SK-N-SH (cell line): ENCODE measurements around the gene EML2. TPM values are rescaled to one million over a fixed set of nuclear protein-coding genes. Genes with fewer than 3 reads are reported as not detected.

Experiments used
- CTCF ChIA-PET: fragments of 300-600, 350-600 bp; formaldehyde crosslinking; extraction: SDS; loops from one replicate; lab custom pipeline; 2021; lab: Yijun Ruan, JAX
- POLR2A ChIA-PET: fragments of 350-600 bp; sonication (Branson Sonifier 250); formaldehyde crosslinking; extraction: SDS; loops from one replicate; lab custom pipeline; 2020; ENCODE audit warnings: antibody characterized with exemption, inconsistent platforms; lab: Yijun Ruan, JAX
- DNase-seq: peaks from one replicate; pipeline ENCODE4 v3.0.0; 2012
- H2AFZ ChIP-seq: fragments of 200-600 bp; sonication (generic); 2 replicates; pipeline ENCODE4 v1.8.1; 2016; ENCODE audit warnings: antibody characterized with exemption, mild to moderate bottlenecking, low read depth
- H3F3A ChIP-seq: fragments of 200-600 bp; sonication (generic); replicated peaks from 2 replicates; pipeline ENCODE3; 2016; ENCODE audit warnings: antibody characterized with exemption, mild to moderate bottlenecking; ENCODE audit not compliant: insufficient read depth
- H3K27ac ChIP-seq, 2 experiments: fragments of 200-500 bp in 1 of 2; fragments of 200-600 bp in 1 of 2; sonication (Bioruptor generic) in 1 of 2; sonication (generic), shearing (Covaris generic) in 1 of 2; 2 replicates each; pipeline versions ENCODE4 v1.5.1 to v1.6.1; 2014 to 2016; ENCODE audit warnings: low read depth in 2 of 2, inconsistent platforms in 1 of 2, low read length in 1 of 2, mild to moderate bottlenecking in 1 of 2, mixed read lengths in 1 of 2
- H3K27me3 ChIP-seq: fragments of 200-600 bp; sonication (generic), shearing (Covaris generic); 2 replicates; pipeline ENCODE4 v1.6.1; 2016; ENCODE audit warnings: mixed run types; ENCODE audit not compliant: insufficient read depth
- H3K36me3 ChIP-seq, 2 experiments: fragments of 200-500 bp in 1 of 2; fragments of 200-600 bp in 1 of 2; sonication (Bioruptor generic) in 1 of 2; sonication (generic) in 1 of 2; replicated peaks in 1 of 2; 2 replicates each; pipeline versions ENCODE3 to v1.5.1; 2014 to 2016; ENCODE audit warnings: low read length in 1 of 2, mild to moderate bottlenecking in 1 of 2; ENCODE audit not compliant: insufficient read depth in 2 of 2, control insufficient read depth in 1 of 2
- H3K4me1 ChIP-seq, 2 experiments: fragments of 200-500 bp in 1 of 2; fragments of 200-600 bp in 1 of 2; sonication (Bioruptor generic) in 1 of 2; sonication (generic), shearing (Covaris generic) in 1 of 2; 2 replicates each; pipeline versions ENCODE4 v1.5.1 to v1.6.1; 2014 to 2016; ENCODE audit warnings: low read depth in 1 of 2, low read length in 1 of 2, mixed run types in 1 of 2; ENCODE audit not compliant: insufficient read depth in 2 of 2, control insufficient read depth in 1 of 2
- H3K4me2 ChIP-seq: fragments of 200-600 bp; sonication (generic), shearing (Covaris generic); 2 replicates; pipeline ENCODE4 v1.6.1; 2017; ENCODE audit warnings: mixed run types
- H3K4me3 ChIP-seq, 2 experiments: fragments of 200-500 bp in 1 of 2; fragments of 200-600 bp in 1 of 2; sonication (Bioruptor generic) in 1 of 2; sonication (generic), shearing (Covaris generic) in 1 of 2; 2 replicates each; pipeline versions ENCODE4 v1.5.1 to v1.8.1; 2014 to 2016; ENCODE audit warnings: low read depth in 2 of 2, inconsistent platforms in 1 of 2, low read length in 1 of 2, mild to moderate bottlenecking in 1 of 2, mixed read lengths in 1 of 2, moderate library complexity in 1 of 2
- H3K79me2 ChIP-seq: fragments of 200-600 bp; sonication (generic); 2 replicates; pipeline ENCODE4 v1.8.1; 2017; ENCODE audit warnings: mild to moderate bottlenecking; ENCODE audit not compliant: insufficient read depth
- H3K9ac ChIP-seq: fragments of 200-600 bp; sonication (generic); 2 replicates; pipeline ENCODE4 v1.6.1; 2017; ENCODE audit warnings: mixed run types
- H3K9me2 ChIP-seq: fragments of 200-600 bp; sonication (generic); 2 replicates; pipeline ENCODE4 v1.6.1; 2017; ENCODE audit warnings: mixed run types
- H3K9me3 ChIP-seq: fragments of 200-600 bp; sonication (generic); 2 replicates; pipeline ENCODE4 v1.6.1; 2017; ENCODE audit warnings: mixed run types, mild to moderate bottlenecking, moderate library complexity
- H4K20me1 ChIP-seq: fragments of 200-600 bp; sonication (generic); 2 replicates; pipeline ENCODE4 v1.6.1; 2017; ENCODE audit warnings: mild to moderate bottlenecking, mixed run types; ENCODE audit not compliant: insufficient read depth
- IRF3 ChIP-seq: fragments of 150-350 bp; IDR thresholded peaks from 2 replicates; pipeline ENCODE4 v1.6.1; 2016; ENCODE audit warnings: mild to moderate bottlenecking, low read depth, low read length
- JUND ChIP-seq: IDR thresholded peaks from 2 replicates; pipeline ENCODE4 v1.4.0; 2012
- NFIC ChIP-seq: IDR thresholded peaks from 2 replicates; pipeline ENCODE4 v1.4.0; 2012; ENCODE audit warnings: borderline replicate concordance
- NRF1 ChIP-seq: IDR thresholded peaks from 2 replicates; pipeline ENCODE4 v1.6.1; 2012; ENCODE audit warnings: low read depth, mild to moderate bottlenecking, low read length
- POLR2AphosphoS5 ChIP-seq: IDR thresholded peaks from 2 replicates; pipeline ENCODE4 v1.6.1; 2012; ENCODE audit warnings: low read depth, low read length
- RCOR1 ChIP-seq: fragments of 150-350 bp; IDR thresholded peaks from 2 replicates; pipeline ENCODE4 v1.6.1; 2017; ENCODE audit warnings: antibody characterized with exemption, low read length
- RXRA ChIP-seq: IDR thresholded peaks from 2 replicates; pipeline ENCODE4 v1.4.0; 2012; ENCODE audit warnings: low read depth, mild to moderate bottlenecking, borderline replicate concordance
- TAF1 ChIP-seq: IDR thresholded peaks from 2 replicates; pipeline ENCODE4 v1.6.1; 2012; ENCODE audit warnings: low read depth, mild to moderate bottlenecking, low read length, moderate library complexity, borderline replicate concordance
- TEAD4 ChIP-seq: IDR thresholded peaks from 2 replicates; pipeline ENCODE4 v1.4.0; 2012; ENCODE audit warnings: mild to moderate bottlenecking, borderline replicate concordance; ENCODE audit not compliant: insufficient read depth
- YY1 ChIP-seq: IDR thresholded peaks from 2 replicates; pipeline ENCODE4 v1.4.0; 2012; ENCODE audit warnings: low read depth, mild to moderate bottlenecking
- WGBS: methylation state at CpG from one replicate; pipeline ENCODE4 v1.1.6; 2017; ENCODE audit warnings: low lambda C conversion rate; 5-methylcytosine and 5-hydroxymethylcytosine counted together
- polyA plus RNA-seq, 3 experiments: library from polyadenylated mRNA; depleted of rRNA; stranded (reverse); fragments of >200 nt; gene quantifications; 2 replicates each; pipeline ENCODE4 v1.2.3, GENCODE V29; 2012

Gene EML2
- polyA plus RNA-seq, 1 of the 3 experiments (the other 2 are of a cell fraction), result 12.4 TPM

DNA sequence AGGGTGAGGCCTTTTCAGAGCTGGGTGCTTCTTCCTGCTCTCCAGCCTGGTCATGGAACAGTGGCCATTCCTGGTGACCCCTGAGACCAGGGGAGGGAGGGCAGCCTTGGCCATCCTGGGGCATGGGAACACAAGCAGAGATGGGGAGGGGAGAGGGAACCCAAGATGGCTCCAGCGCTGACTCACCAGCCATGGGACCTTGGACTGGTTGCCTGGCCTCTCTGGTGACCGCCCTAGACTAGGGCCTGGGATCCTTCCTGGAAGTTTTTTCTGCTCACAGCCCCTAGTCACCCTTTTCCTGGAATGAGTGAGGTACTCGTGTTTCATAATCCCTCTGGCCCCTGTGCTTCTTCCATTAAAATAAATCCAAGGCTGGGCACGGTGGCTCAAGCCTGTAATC is 51.3 kb downstream of the EML2 start:
- TF ChIP-seq IRF3, result no peak
- TF ChIP-seq POLR2AphosphoS5, result no peak
- TF ChIP-seq RXRA, result no peak
- TF ChIP-seq JUND, result no peak
- TF ChIP-seq TAF1, result no peak
- no peak for TF ChIP-seq TEAD4
- no peak for TF ChIP-seq NRF1
- TF ChIP-seq, all 33 proteins: peak for 0
- whole genome bisulfite sequencing, result 58% methylated on average over 2 of the region's 4 CpGs
- CTCF ChIA-PET, result interaction anchor here (2.1 kb wide), 1 partner anchor 19 kb away, joined by 4 read pairs; no protein-coding TSS in a partner anchor
- Histone ChIP-seq H2AFZ (no peak overlapping the region), H4K20me1 (no peaks in the 10 kb centered on the region), H3K4me1 (peaks cover 0 to 5% of the 10 kb centered on the region in 2 experiments; a peak in 1 of 4 replicates), H3K9me2 (no peaks in the 10 kb centered on the region), H3K4me2 (no peak overlapping the region), H3F3A (peaks cover 6% of the 10 kb centered on the region), H3K27ac (no peak overlapping the region), H3K36me3 (no peaks in the 10 kb centered on the region), H3K9ac (no peak overlapping the region), H3K4me3 (no peak overlapping the region), H3K79me2 (peaks cover 10% of the 10 kb centered on the region; the same call in 1 of the 2 replicates), H3K27me3 (no peaks in the 10 kb centered on the region), H3K9me3 (no peaks in the 10 kb centered on the region)
- POLR2A ChIA-PET, result no interaction called here
- no peak for DNase-seq

DNA sequence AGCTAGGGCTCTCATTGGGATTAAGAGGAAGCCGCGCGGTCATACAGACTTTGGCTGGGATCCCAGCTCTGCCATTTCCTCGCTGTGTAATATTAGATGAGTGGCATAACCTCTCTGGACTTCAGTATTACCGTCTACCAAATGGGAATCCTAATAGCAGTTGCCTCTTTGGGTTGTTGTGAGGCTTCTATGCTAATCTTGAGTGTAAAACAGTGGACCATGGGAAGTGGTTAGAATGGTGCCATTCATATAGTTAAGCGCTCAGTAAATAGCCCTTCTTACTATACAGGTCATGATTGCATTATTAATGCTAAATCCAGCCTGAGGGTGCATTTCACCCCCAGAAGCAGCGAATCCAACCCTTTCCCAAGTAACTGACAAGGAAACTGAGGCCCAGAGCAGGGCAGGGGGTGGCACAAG is 54.0 kb downstream of the EML2 start:
- no peaks in the 10 kb centered on the region for H3K27me3 ChIP-seq
- H2AFZ ChIP-seq, result peak overlapping the region; percentile 94
- peaks cover 35% of the 10 kb centered on the region for H3K79me2 ChIP-seq
- POLR2A ChIA-PET, result no interaction called here
- peak overlapping the region; percentile 56 to 92; a peak in 3 of 4 replicates for H3K27ac ChIP-seq
- H3K36me3 ChIP-seq, result peaks cover 0 to 3% of the 10 kb centered on the region in 2 experiments
- peak overlapping the region; percentile 80 for H3K4me2 ChIP-seq
- no peaks in the 10 kb centered on the region for H3K9me2 ChIP-seq
- H3K9ac ChIP-seq, result peak overlapping the region; percentile 89
- TF ChIP-seq YY1 (no peak), NFIC (0 out of 2 replicates have a peak, but pooled peaks have one; percentile 10), RCOR1 (peak; percentile 74), POLR2AphosphoS5 (no peak)
- 12% methylated on average over 7 of the region's 7 CpGs for WGBS
- peaks cover 8% of the 10 kb centered on the region for H3F3A ChIP-seq
- H3K4me1 ChIP-seq, result peaks cover 0 to 5% of the 10 kb centered on the region in 2 experiments; a peak in 1 of 4 replicates
- CTCF ChIA-PET, result interaction anchor here (1.1 to 2.1 kb wide), 4 partner anchors 58 to 157 kb away, joined by 3 to 5 read pairs (median 4); no protein-coding TSS in a partner anchor
- no peak for DNase-seq
- H3K9me3 ChIP-seq, result no peaks in the 10 kb centered on the region
- no peaks in the 10 kb centered on the region for H4K20me1 ChIP-seq
- peak overlapping the region; percentile 69 to 70 for H3K4me3 ChIP-seq
